Stimulated activated naive B cell treated with anti-CD40 and anti-IgM and Interleukin-4, amounts not matched to agents 10 μg/mL and 1 μg/mL and 100 μg/mL, for 72 hours (primary cell): ENCODE measurements around the gene MEAK7.
"Not testable (repeated sequence)": the region's sequence is repeated elsewhere in the genome, so short reads cannot be mapped to it uniquely, and the experiment has no call there.

ENCODE experiments used
- ATAC-seq, 2 donors: fragments of 150-1000 bp; cut with Tn5 transposase; replicated peaks; 2 replicates each; pipeline ENCODE4 v1.10.0; 2021; ENCODE audit warnings: moderate library complexity in 1 of 2
- DNase-seq: peaks from one replicate; pipeline ENCODE4 v3.0.0; 2021
- H3K27ac Mint-ChIP-seq: one replicate; pipeline ENCODE4 v1.8.0; 2022; ENCODE audit warnings: mild to moderate bottlenecking, mixed read lengths
- H3K27me3 Mint-ChIP-seq, 2 donors: one replicate each; pipeline ENCODE4 v1.8.0; 2022; ENCODE audit warnings: mixed read lengths in 2 of 2
- H3K36me3 Mint-ChIP-seq, 2 donors: one replicate each; pipeline ENCODE4 v1.8.0; 2022; ENCODE audit warnings: mixed read lengths in 2 of 2, mild to moderate bottlenecking in 1 of 2
- H3K4me1 Mint-ChIP-seq, 2 donors: one replicate each; pipeline ENCODE4 v1.8.0; 2022; ENCODE audit warnings: mixed read lengths in 2 of 2, mild to moderate bottlenecking in 1 of 2
- H3K4me3 Mint-ChIP-seq, 2 donors: one replicate each; pipeline ENCODE4 v1.8.0; 2022; ENCODE audit warnings: mild to moderate bottlenecking in 2 of 2, mixed read lengths in 2 of 2, moderate library complexity in 1 of 2
- H3K9me3 Mint-ChIP-seq, 2 donors: one replicate each; pipeline ENCODE4 v1.8.0; 2022; ENCODE audit warnings: mixed read lengths in 2 of 2, mild to moderate bottlenecking in 1 of 2

Gene MEAK7

DNA sequence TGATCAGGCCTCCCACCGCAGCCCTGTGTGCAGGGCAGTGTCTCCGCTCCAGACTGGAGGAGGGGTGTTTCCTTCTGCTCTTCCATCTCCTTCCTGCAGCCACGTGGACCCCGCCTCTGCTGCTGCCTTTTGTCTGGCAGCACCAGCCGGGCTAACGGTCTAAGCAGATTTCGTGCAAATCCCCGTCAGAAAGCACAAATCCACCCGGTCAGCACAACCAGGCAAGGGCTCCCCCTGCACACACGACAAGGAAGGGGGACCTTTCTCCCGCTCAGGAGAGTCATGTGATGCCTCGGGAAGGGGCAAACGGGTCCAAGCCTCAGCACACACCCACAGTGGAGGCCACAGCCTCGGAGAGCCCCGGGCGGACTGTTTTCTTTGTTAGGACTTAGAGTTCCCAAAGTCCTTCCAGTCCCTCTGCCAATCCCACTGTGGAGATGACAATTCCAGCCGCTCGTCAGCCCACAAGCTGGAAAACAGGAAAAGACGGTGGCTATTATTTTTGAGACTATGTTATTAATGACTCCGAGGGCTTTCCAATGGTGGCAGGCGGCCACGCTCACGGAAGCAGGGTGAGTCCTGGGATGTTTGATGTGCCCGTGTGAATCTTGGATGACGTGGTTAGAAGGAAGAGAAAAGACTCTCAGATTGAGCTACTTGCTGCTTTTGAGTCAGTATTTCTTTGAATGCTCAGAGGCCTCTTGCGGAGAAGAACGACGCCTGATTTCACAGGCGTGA, 22.5 kb upstream of the MEAK7 start:
- no peak overlapping the region for H3K27ac Mint-ChIP-seq
- H3K36me3 Mint-ChIP-seq = peaks cover 6 to 8% of the 10 kb centered on the region in 2 donors
- H3K4me1 Mint-ChIP-seq = peaks cover 7% of the 10 kb centered on the region in 2 donors

DNA sequence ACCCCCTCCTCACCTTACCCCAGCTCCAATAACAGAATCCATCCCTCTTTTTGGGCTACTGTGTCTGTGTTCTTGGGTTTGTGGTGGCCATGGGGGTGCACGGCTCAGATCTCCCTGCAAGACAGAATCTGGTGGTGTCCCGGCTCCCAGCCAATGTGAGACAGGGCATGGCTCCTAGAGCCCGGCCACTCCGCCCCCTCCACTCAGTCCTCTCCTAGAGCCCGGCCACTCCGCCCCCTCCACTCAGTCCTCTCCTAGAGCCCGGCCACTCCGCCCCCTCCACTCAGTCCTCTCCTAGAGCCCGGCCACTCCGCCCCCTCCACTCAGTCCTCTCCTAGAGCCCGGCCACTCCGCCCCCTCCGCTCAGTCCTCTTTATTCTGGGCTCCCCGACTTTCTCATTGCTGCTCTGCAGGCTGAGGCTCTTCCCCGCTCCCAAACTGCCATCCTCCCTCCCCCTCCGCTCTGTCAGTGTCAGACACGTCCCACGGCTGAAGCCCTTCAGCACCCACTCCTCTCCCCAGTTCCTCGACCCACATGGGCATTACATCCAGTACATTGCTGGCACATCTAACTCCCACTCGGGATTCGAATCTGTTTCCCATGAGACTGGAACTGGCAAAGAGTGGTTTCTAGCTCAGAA, 20.6 kb upstream of the MEAK7 start:
- not testable (repeated sequence) for H3K4me3 Mint-ChIP-seq, H3K27ac Mint-ChIP-seq, H3K9me3 Mint-ChIP-seq, H3K4me1 Mint-ChIP-seq, H3K36me3 Mint-ChIP-seq, ATAC-seq, DNase-seq
- H3K27me3 Mint-ChIP-seq = peaks cover 14 to 24% of the 10 kb centered on the region in 2 donors

More for the DNA sequence above, 22.5 kb upstream of the MEAK7 start:
- Mint-ChIP-seq H3K9me3 (peaks cover 4 to 8% of the 10 kb centered on the region in 2 donors), H3K27me3 (peaks cover 23 to 34% of the 10 kb centered on the region in 2 donors), H3K4me3 (no peak overlapping the region)
- DNase-seq (no peak), ATAC-seq (no peak)

DNA sequence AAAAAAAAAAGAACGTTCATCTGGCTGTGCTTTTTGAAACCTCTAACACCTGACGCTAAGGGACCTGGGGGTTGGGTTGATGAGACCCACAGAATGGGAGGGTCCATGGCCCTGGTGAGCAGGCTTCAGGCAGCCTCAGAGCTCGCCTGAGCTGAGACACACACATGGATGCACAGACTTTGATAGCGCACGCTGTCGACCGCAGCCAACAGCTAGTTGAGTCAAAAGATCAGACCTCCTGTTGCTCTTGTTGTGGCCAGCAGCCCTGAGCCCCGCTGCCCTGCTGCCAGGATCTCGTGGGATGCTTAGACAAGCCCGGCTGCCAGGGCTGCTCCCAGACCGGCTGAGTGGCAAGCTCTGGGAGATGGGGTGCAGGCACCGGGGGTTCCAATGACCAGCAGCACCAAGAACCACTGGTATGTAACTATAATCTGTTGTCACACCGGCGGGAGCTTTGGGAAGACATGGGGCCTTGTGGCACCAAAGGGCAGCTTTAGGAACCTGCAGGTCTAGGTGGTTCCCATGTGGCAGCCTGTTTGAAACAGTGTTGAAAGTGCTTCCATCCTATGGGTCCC, 20.0 kb upstream of the MEAK7 start:
- Mint-ChIP-seq H3K27me3 (peaks cover 13 to 23% of the 10 kb centered on the region in 2 donors), H3K4me1 (peaks cover 5 to 7% of the 10 kb centered on the region in 2 donors), H3K27ac (no peak overlapping the region), H3K9me3 (peaks cover 2 to 5% of the 10 kb centered on the region in 2 donors), H3K4me3 (no peak overlapping the region), H3K36me3 (peaks cover 0 to 4% of the 10 kb centered on the region in 2 donors)
- DNase-seq (no peak), ATAC-seq (no peak)

DNA sequence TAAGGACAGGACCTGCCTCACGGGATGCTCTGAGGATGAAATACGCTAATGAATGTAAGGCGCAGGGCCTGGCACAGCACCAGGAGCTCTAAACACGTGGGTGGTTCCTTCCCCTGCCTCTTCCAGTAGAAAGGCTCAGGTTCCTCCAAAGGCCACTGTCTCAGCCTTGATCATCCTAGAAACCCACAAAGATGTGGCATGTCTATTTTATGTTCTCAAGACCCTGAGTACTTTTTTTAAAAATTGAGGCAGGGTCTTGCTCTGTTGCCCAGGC, 17.0 kb upstream of the MEAK7 start:
- peaks cover 0 to 3% of the 10 kb centered on the region in 2 donors for H3K4me1 Mint-ChIP-seq
- ATAC-seq = no peak

DNA sequence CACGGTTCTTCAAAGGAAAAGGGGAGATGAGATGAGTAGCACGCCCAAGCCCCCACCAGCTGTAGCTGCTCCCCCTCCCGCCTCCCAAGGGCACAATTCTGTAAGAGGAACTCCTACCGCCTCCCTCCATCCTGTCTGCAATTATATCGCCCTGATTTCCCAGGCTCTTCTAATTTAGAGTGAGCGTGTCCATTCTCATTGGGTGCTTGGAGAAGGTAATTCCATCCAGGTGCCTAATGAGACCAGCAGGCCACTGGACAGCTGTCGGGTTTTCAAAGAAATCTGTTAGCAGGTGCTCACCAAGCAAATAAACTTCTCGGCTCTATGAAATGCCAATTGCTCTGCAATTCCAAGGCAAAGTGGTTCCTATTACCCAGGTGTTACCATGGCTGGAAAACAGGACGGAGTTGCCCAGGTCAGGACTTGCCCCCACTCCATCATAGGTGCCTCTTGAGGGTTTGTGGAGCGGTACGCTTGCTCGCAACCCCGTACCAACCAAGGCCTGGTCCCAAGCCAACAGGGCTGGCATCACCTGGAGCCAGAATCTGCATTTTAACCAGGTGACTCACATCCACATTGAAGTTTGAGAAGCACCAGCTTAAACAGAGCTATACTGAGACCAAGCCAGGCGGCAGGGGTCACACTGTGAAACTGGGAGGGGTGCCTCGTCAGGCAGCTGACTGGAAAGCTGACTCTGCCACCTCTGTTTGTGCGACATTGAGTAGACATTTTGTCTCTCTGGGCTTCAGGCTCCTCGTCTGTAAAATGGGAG, 16.5 kb upstream of the MEAK7 start:
- peaks cover 0 to 7% of the 10 kb centered on the region in 2 donors for H3K27me3 Mint-ChIP-seq
- no peaks in the 10 kb centered on the region for H3K36me3 Mint-ChIP-seq
- ATAC-seq (no peak), DNase-seq (no peak)
- no peak overlapping the region for H3K27ac Mint-ChIP-seq
- no peak overlapping the region for H3K4me3 Mint-ChIP-seq
- H3K9me3 Mint-ChIP-seq = no peaks in the 10 kb centered on the region
- peaks cover 0 to 4% of the 10 kb centered on the region in 2 donors for H3K4me1 Mint-ChIP-seq

More for the DNA sequence above, 17.0 kb upstream of the MEAK7 start:
- no peak overlapping the region for H3K4me3 Mint-ChIP-seq
- H3K36me3 Mint-ChIP-seq = no peaks in the 10 kb centered on the region
- no peak for DNase-seq
- H3K27me3 Mint-ChIP-seq = peaks cover 0 to 7% of the 10 kb centered on the region in 2 donors
- H3K27ac Mint-ChIP-seq = no peak overlapping the region
- H3K9me3 Mint-ChIP-seq = no peaks in the 10 kb centered on the region

DNA sequence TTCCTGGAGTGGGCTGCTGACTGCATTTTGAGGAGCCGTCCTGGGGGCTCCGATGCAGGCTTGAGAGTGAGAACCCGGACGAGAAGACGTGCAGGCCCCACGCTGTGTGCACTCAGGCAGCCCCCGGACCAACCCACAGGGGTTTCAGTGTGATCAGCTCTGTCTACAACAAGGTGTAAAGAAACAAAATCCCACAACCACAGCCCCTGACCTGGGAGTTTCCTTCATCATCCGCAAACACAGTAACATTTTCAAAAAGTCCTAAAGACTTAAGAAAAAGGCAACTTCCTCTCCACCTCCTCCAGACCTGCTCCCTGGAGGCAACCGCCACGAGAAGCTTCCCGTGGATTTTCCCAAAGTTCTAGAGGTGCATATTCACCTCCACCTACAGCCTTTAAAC, 15.4 kb upstream of the MEAK7 start:
- ATAC-seq (no peak), DNase-seq (no peak)
- no peaks in the 10 kb centered on the region for H3K27me3 Mint-ChIP-seq
- no peak overlapping the region for H3K27ac Mint-ChIP-seq
- peaks cover 0 to 2% of the 10 kb centered on the region in 2 donors for H3K36me3 Mint-ChIP-seq
- peaks cover 6 to 7% of the 10 kb centered on the region in 2 donors for H3K4me1 Mint-ChIP-seq
- H3K4me3 Mint-ChIP-seq = no peak overlapping the region
- no peaks in the 10 kb centered on the region for H3K9me3 Mint-ChIP-seq

DNA sequence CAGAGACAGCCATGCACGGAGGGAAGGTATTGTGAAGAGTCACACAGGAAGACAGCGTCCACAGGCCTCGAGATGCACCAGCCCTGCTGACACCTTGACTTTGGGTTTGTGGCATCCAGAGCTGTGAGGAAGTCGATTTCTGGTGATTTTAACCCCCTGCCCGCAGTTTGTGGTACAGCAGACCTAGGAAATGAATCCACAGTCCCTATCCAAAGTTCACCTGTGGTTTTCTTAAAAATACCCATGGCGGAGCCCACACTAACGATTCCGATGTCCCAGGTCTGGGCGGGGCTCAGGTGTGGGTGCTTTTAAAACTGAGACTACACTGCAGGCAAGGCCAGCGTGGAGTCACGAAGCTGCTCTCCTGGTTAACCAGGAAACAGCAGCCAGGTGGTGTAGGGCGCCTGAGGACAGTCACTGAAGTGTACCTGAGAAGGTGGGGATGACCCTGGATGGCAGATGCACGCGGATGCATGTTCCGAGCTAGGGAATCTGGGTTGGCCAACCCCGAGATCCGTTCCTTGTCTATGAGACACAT, 14.4 kb upstream of the MEAK7 start:
- Mint-ChIP-seq H3K27me3 (no peaks in the 10 kb centered on the region), H3K36me3 (peaks cover 0 to 2% of the 10 kb centered on the region in 2 donors), H3K4me3 (no peak overlapping the region), H3K9me3 (no peaks in the 10 kb centered on the region), H3K4me1 (peaks cover 13 to 16% of the 10 kb centered on the region in 2 donors), H3K27ac (no peak overlapping the region)
- DNase-seq (no peak), ATAC-seq (no peak)

DNA sequence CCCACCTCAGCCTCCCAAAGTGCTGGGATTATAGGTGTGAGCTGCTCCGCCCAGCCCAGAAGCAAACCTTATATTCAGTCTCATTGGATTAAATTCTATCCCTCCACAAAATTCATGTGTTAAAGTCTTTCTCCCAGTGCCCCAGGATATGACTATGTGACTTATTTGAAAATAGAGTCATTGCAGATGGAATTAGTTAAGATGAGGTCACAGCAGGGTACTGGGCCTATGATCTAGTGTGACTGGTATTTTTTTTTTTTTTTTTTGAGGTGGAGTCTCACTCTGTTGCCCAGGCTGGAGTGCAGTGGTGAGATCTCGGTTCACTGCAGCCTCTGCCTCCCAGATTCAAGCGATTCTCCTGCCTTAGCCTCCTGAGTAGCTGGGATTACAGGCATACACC, 13.8 kb upstream of the MEAK7 start:
- not testable (repeated sequence) for H3K9me3 Mint-ChIP-seq, H3K4me3 Mint-ChIP-seq, H3K36me3 Mint-ChIP-seq, H3K27ac Mint-ChIP-seq, DNase-seq, H3K27me3 Mint-ChIP-seq, ATAC-seq
- peaks cover 13 to 22% of the 10 kb centered on the region in 2 donors for H3K4me1 Mint-ChIP-seq

DNA sequence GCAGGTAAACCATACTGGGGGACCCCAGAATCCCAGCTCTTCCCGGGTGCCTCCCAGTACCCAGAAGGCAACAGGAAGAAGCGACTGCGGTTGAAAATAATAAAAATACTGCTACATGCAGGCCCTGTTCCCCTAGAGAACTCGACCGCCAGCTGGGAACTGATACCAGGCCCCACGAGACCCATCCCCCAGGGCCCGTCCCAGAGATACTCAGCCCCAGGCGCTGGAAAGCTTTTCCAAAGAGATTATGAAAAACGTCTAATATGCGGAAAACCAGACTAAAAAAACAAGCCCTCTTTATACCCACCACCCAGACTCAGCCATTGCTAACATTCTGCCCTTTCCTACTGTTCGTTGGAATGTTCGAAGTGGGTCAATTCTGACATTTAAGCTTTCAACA, 12.9 kb upstream of the MEAK7 start:
- Mint-ChIP-seq H3K9me3 (no peaks in the 10 kb centered on the region), H3K27ac (no peak overlapping the region), H3K36me3 (peaks cover 0 to 2% of the 10 kb centered on the region in 2 donors), H3K4me3 (no peak overlapping the region), H3K4me1 (peaks cover 13 to 24% of the 10 kb centered on the region in 2 donors), H3K27me3 (no peaks in the 10 kb centered on the region)
- ATAC-seq (no peak), DNase-seq (no peak)

DNA sequence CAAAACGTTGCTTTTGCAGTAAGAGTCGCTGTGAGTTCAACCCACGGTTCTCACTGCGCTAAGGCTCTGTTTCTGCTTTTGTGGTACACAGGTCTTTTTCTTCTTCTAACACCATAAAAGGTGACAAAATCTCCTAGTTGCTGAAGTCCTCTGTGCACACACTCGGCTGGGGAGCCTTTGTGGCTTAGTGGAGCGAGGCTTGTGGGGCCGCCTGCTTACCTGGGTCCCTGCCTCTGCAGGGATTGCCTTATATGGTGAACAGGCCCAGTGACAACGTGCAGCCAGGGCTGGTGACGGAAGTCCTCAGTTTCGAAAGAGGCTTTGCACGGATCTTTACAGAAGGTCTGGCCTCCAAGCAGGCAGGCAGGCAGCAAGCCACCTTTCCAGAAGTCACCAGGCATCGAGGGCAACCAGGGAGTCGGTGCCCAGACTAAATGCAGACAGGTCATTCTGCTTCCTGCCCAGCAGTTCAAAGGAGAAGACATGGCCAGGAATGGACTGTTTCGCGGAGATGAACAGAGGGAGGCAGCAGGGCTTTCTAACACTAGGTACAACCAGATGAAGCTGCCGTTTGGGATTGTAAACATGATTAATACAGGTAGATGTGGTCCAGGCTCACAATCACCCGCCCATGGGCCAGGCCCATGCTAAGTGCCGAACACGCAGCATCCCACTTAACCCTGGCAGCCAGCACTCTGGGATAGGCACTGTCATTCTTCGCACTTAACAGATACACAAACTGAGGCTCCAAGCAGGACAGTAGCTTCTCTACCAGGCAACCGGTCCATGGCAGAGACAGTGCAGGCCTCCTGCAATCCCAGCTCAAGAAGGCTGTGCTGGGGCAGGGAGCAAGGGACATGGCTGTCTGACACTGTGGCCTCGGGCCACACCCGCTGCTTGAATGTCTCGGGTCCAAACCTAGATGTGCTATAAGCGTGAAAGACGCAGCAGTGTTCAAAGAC, 10.7 kb upstream of the MEAK7 start:
- peak; percentile 97 for ATAC-seq
- Mint-ChIP-seq H3K4me1 (peaks cover 18 to 36% of the 10 kb centered on the region in 2 donors), H3K4me3 (peak overlapping the region; percentile 36 to 61), H3K27ac (peak overlapping the region; percentile 96), H3K27me3 (no peaks in the 10 kb centered on the region), H3K9me3 (no peaks in the 10 kb centered on the region), H3K36me3 (peaks cover 0 to 2% of the 10 kb centered on the region in 2 donors)
- DNase-seq = peak; percentile 76

DNA sequence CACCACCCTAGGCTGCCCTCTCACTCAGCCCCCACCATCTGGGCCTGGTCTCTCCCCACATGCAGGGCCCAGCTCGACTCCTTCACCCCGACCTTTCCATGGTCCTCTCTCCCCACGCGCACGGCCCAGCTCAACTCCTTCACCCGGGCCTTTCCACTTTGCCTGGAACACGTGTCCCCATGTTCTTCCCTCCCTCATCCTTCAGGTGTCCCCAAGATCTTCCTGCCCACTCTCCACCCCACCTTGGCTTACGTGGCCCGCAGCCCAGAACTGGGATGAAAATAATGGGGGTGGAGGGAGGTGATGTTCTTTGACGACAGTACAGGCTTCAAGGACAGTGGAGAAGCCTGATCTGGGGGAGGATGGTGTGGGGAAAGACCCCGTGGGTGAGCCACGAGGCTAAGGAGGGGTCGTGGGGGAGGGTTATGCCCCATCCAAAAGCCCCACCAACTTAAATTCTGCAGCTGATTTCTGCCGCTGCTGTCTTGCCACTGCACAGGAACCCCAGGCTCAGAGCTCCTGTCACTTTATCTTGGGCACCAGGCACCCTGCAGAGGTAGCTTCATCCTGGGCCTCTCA, 9.9 kb upstream of the MEAK7 start:
- no peak for DNase-seq
- peak overlapping the region; percentile 96 for H3K27ac Mint-ChIP-seq
- peaks cover 0 to 2% of the 10 kb centered on the region in 2 donors for H3K36me3 Mint-ChIP-seq
- H3K4me1 Mint-ChIP-seq = peaks cover 18 to 40% of the 10 kb centered on the region in 2 donors
- H3K9me3 Mint-ChIP-seq = no peaks in the 10 kb centered on the region
- no peak overlapping the region for H3K4me3 Mint-ChIP-seq
- H3K27me3 Mint-ChIP-seq = no peaks in the 10 kb centered on the region
- ATAC-seq = no peak

DNA sequence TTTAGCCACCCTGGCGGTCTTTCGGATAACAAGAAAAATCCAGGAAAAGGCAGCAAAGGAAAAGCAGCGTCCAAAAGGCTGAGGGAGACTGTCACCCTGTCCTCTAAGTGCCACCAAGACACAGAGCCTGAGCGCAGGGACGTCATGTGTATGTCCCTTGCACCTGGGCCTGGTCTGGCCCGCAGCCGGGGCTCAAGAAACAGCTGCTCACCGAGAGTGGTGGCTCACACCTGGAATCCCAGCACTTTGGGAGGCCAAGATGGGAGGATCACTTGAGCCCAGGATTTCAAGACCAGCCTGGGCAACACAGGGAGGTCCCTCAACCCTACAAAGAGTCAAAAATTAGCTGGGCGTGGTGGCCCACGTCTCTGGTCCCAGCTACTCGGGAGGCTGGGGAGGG, 9.2 kb upstream of the MEAK7 start:
- Mint-ChIP-seq H3K4me3 (no peak overlapping the region), H3K36me3 (peaks cover 0 to 2% of the 10 kb centered on the region in 2 donors), H3K9me3 (no peaks in the 10 kb centered on the region), H3K27ac (peak overlapping the region; percentile 96), H3K4me1 (peaks cover 18 to 47% of the 10 kb centered on the region in 2 donors), H3K27me3 (no peaks in the 10 kb centered on the region)
- ATAC-seq (no peak), DNase-seq (no peak)

DNA sequence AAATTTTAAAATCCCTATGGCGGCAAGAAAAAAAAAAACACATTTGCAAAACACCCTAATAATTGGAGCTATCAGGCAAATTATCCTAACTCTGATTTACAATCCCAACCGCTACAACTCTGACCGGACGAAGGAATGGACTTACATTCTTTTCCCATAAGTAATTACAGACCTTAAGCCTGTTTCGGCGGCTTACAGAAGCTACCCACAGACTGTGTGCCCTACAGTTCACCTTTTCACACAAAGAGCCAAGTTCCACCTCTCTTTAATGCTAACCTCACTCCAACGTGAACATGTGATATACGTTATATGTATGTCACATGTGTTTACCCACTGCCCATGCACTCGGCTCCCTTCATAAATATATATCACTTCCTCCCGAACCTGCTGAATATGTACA, 8.7 kb upstream of the MEAK7 start:
- H3K27ac Mint-ChIP-seq = peak overlapping the region; percentile 20
- peaks cover 0 to 2% of the 10 kb centered on the region in 2 donors for H3K36me3 Mint-ChIP-seq
- ATAC-seq (no peak), DNase-seq (no peak)
- peaks cover 20 to 52% of the 10 kb centered on the region in 2 donors for H3K4me1 Mint-ChIP-seq
- H3K4me3 Mint-ChIP-seq = no peak overlapping the region
- no peaks in the 10 kb centered on the region for H3K9me3 Mint-ChIP-seq
- no peaks in the 10 kb centered on the region for H3K27me3 Mint-ChIP-seq
